Measurements from ENCODE around the gene CYSTM1. TPM values are rescaled to one million over a fixed set of nuclear protein-coding genes. Genes with fewer than 3 reads are reported as not detected.

Gene CYSTM1
- total and polyA plus RNA-seq, 2 donors (not counting 1 experiment from before 2014, with no cell fraction given) = 6.2 to 17.0 TPM

DNA sequence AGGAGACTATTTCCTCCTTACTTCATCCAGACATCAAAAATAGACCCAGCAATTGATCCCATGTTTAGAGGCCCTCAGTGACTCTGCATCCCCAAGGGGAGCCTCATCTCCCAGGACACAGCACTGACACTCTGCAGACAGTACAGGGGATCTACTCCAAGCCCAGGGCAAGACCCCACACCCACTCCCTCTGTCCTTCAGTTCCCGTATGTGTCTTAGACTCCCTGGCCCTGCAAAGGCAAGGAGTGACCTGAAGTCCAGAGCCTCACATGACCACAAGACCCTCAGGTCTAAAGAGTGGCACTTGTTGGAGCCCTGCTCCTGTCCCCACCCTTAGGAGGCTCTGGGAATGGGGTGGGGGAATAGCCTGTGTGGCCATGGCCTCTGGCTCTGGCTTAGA is 27.5 kb upstream of the CYSTM1 start:
- Histone ChIP-seq H3K27ac (ENCODE audit: low read length in 2 of 2) (no peak overlapping the region), H3K4me2 (replicated peaks; ENCODE audit: low read depth, low read length, poor library complexity, severe bottlenecking) (no peak overlapping the region), H3K4me3 (ENCODE audit: control extremely low read depth in 1 of 5, extremely low read depth in 1 of 5, insufficient read depth in 1 of 5, low read depth in 2 of 5, low read length in 4 of 5) (no peak overlapping the region), H2AFZ (ENCODE audit: insufficient read depth, low read depth, low read length, poor library complexity, severe bottlenecking) (no peak overlapping the region), H3K36me3 (replicated peaks in 1 of 2; ENCODE audit: control extremely low read depth in 1 of 2, control insufficient read depth in 1 of 2, extremely low read depth in 1 of 2, insufficient read depth in 2 of 2, low read length in 1 of 2) (no peaks in the 10 kb centered on the region), H3K4me1 (ENCODE audit: control insufficient read depth in 2 of 2, insufficient read depth in 2 of 2, low read length in 2 of 2) (peaks cover 17 to 21% of the 10 kb centered on the region in 2 donors), H3K9me3 (ENCODE audit: control extremely low read depth in 1 of 3, control insufficient read depth in 2 of 3, insufficient read depth in 1 of 3, low read length in 2 of 3) (peaks cover 0 to 3% (median 0%) of the 10 kb centered on the region in 3 donors), H3K27me3 (replicated peaks in 1 of 4; ENCODE audit: control extremely low read depth in 1 of 4, control insufficient read depth in 3 of 4, insufficient read depth in 4 of 4, low read length in 3 of 4) (peaks cover 0 to 27% (median 11%) of the 10 kb centered on the region in 4 experiments), H4K20me1 (ENCODE audit: control insufficient read depth, insufficient read depth, low read length, poor library complexity, severe bottlenecking) (peaks cover 36% of the 10 kb centered on the region), H3K9ac (ENCODE audit: low read length) (no peak overlapping the region), H3K79me2 (ENCODE audit: control insufficient read depth, insufficient read depth, low read length) (peaks cover 16% of the 10 kb centered on the region)
- peaks cover 20% of the 10 kb centered on the region for H3K27me3 Mint-ChIP-seq
- no peaks in the 10 kb centered on the region for H3K9me3 Mint-ChIP-seq (ENCODE audit: insufficient read depth)
- DNase-seq (no peak), ATAC-seq (ENCODE audit: low read depth) (no peak)
- POLR2A ChIA-PET = no interaction called here
- 83% methylated on average over 1 of the region's 1 CpG for WGBS (ENCODE audit: insufficient coverage)
- H3K4me1 Mint-ChIP-seq = peaks cover 27% of the 10 kb centered on the region
- no peak overlapping the region for H3K4me3 Mint-ChIP-seq
- intact Hi-C loops (cut with micrococcal nuclease) = no loop called here
- TF ChIP-seq, protein P1, sequence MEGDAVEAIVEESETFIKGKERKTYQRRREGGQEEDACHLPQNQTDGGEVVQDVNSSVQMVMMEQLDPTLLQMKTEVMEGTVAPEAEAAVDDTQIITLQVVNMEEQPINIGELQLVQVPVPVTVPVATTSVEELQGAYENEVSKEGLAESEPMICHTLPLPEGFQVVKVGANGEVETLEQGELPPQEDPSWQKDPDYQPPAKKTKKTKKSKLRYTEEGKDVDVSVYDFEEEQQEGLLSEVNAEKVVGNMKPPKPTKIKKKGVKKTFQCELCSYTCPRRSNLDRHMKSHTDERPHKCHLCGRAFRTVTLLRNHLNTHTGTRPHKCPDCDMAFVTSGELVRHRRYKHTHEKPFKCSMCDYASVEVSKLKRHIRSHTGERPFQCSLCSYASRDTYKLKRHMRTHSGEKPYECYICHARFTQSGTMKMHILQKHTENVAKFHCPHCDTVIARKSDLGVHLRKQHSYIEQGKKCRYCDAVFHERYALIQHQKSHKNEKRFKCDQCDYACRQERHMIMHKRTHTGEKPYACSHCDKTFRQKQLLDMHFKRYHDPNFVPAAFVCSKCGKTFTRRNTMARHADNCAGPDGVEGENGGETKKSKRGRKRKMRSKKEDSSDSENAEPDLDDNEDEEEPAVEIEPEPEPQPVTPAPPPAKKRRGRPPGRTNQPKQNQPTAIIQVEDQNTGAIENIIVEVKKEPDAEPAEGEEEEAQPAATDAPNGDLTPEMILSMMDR (IDR thresholded peaks at IDR 0.05) = no peak
- CTCF ChIA-PET = interaction anchor here (23.0 kb wide), 1 partner anchor 77 kb away, joined by 513 read pairs; no protein-coding TSS in a partner anchor
- H3K27ac Mint-ChIP-seq = no peak overlapping the region

DNA sequence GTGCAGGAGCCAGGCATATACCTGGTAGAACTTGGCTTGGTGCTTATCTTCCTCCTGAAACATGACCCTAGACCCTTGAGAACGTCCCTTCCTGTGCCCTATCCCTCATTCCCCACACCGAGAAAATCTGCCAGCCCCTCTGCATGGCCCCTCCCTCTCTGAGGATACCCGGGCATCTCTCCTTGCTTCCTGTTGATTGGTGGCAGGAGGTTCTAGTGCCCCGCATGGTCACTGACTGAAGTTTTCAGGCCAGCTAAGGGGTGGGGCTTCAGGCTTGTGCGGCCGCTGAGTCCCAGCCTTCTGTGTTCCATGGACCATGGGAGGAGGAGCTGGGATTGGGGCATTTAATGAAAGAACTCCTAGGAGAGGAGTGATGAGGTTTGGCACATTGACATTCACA is 26.5 kb upstream of the CYSTM1 start:
- H3K36me3 ChIP-seq (replicated peaks in 1 of 2; ENCODE audit: control extremely low read depth in 1 of 2, control insufficient read depth in 1 of 2, extremely low read depth in 1 of 2, insufficient read depth in 2 of 2, low read length in 1 of 2) = no peaks in the 10 kb centered on the region

More for the DNA sequence above, 26.5 kb upstream of the CYSTM1 start:
- H3K27me3 Mint-ChIP-seq = peaks cover 20% of the 10 kb centered on the region
- CTCF ChIA-PET = interaction anchor here (1.1 to 23.0 kb wide), 2 partner anchors 78 to 96 kb away, joined by 3 to 513 read pairs; no protein-coding TSS in a partner anchor
- H3K9me3 Mint-ChIP-seq (ENCODE audit: insufficient read depth) = no peaks in the 10 kb centered on the region
- intact Hi-C loops (cut with micrococcal nuclease) = no loop called here
- peaks cover 16% of the 10 kb centered on the region for H3K79me2 ChIP-seq (ENCODE audit: control insufficient read depth, insufficient read depth, low read length)
- POLR2A ChIA-PET = no interaction called here
- H3K27ac Mint-ChIP-seq = no peak overlapping the region
- no peak overlapping the region for H3K27ac ChIP-seq (ENCODE audit: low read length in 2 of 2)
- WGBS (ENCODE audit: insufficient coverage) = 44% methylated on average over 4 of the region's 6 CpGs
- peaks cover 0 to 3% (median 0%) of the 10 kb centered on the region in 3 donors for H3K9me3 ChIP-seq (ENCODE audit: control extremely low read depth in 1 of 3, control insufficient read depth in 2 of 3, insufficient read depth in 1 of 3, low read length in 2 of 3)
- no peak overlapping the region for H3K9ac ChIP-seq (ENCODE audit: low read length)
- ATAC-seq (ENCODE audit: low read depth) = no peak
- DNase-seq = no peak
- H3K27me3 ChIP-seq (replicated peaks in 1 of 4; ENCODE audit: control extremely low read depth in 1 of 4, control insufficient read depth in 3 of 4, insufficient read depth in 4 of 4, low read length in 3 of 4) = peaks cover 0 to 27% (median 11%) of the 10 kb centered on the region in 4 experiments
- no peak overlapping the region for H3K4me3 Mint-ChIP-seq
- peaks cover 27% of the 10 kb centered on the region for H3K4me1 Mint-ChIP-seq
- TF ChIP-seq EZH2 (IDR thresholded peaks at IDR 0.05; ENCODE audit: borderline replicate concordance, insufficient read depth, low read depth, low read length, poor library complexity, severe bottlenecking) = no peak
- TF ChIP-seq, protein P1 (IDR thresholded peaks at IDR 0.05) = no peak
- H3K4me2 ChIP-seq (replicated peaks; ENCODE audit: low read depth, low read length, poor library complexity, severe bottlenecking) = no peak overlapping the region
- H4K20me1 ChIP-seq (ENCODE audit: control insufficient read depth, insufficient read depth, low read length, poor library complexity, severe bottlenecking) = peaks cover 36% of the 10 kb centered on the region
- no peak overlapping the region for H2AFZ ChIP-seq (ENCODE audit: insufficient read depth, low read depth, low read length, poor library complexity, severe bottlenecking)
- peaks cover 17 to 28% of the 10 kb centered on the region in 2 donors for H3K4me1 ChIP-seq (ENCODE audit: control insufficient read depth in 2 of 2, insufficient read depth in 2 of 2, low read length in 2 of 2)
- H3K4me3 ChIP-seq (ENCODE audit: control extremely low read depth in 1 of 5, extremely low read depth in 1 of 5, insufficient read depth in 1 of 5, low read depth in 2 of 5, low read length in 4 of 5) = no peak overlapping the region

Measured in B cell (primary cell).